Measurements from ENCODE around the gene MORN2.

MORN2 gene

GRCh38 chr2:38871432-38871831 is 4.3 kb upstream of the MORN2 start:
- H3K4me3 ChIP-seq (ENCODE audit: control insufficient read depth in 1 of 7, extremely low read depth in 1 of 7, insufficient read depth in 4 of 7, low read depth in 2 of 7, low read length in 6 of 7) = no peak overlapping the region
- DNase-seq = no peak
- no peaks in the 10 kb centered on the region for H3K27me3 ChIP-seq (replicated peaks in 2 of 5; ENCODE audit: control insufficient read depth in 4 of 5, insufficient read depth in 5 of 5, low read length in 4 of 5)
- H3K36me3 ChIP-seq (ENCODE audit: control insufficient read depth in 4 of 4, insufficient read depth in 4 of 4, low read length in 3 of 4) = peaks cover 0 to 22% (median 0%) of the 10 kb centered on the region in 4 experiments
- CTCF ChIA-PET = no interaction called here
- H3K4me1 ChIP-seq (ENCODE audit: control extremely low read depth in 1 of 4, control insufficient read depth in 4 of 4, insufficient read depth in 4 of 4, low read length in 3 of 4) = peaks cover 10 to 14% (median 12%) of the 10 kb centered on the region in 4 experiments
- POLR2A ChIA-PET = interaction anchor here (0.7 kb wide), 1 partner anchor 229 kb away, joined by 3 read pairs; no protein-coding TSS in a partner anchor
- no CpG with 5 or more reads among the region's 3 CpGs for WGBS (ENCODE audit: insufficient coverage)
- H3K9me3 ChIP-seq (ENCODE audit: control extremely low read depth in 1 of 5, control insufficient read depth in 4 of 5, insufficient read depth in 2 of 5, low read depth in 1 of 5, low read length in 4 of 5) = peaks cover 0 to 27% (median 2%) of the 10 kb centered on the region in 5 experiments
- no peak overlapping the region for H3K27ac ChIP-seq (ENCODE audit: insufficient read depth in 1 of 2, low read depth in 1 of 2, low read length in 2 of 2, poor library complexity in 1 of 2, severe bottlenecking in 2 of 2)

- peak in 1 of 3 donors; percentile 2 for DNase-seq
- POLR2A ChIA-PET = no interaction called here
- peaks cover 0 to 27% (median 2%) of the 10 kb centered on the region in 5 experiments for H3K9me3 ChIP-seq (ENCODE audit: control extremely low read depth in 1 of 5, control insufficient read depth in 4 of 5, insufficient read depth in 2 of 5, low read depth in 1 of 5, low read length in 4 of 5)
- CTCF ChIA-PET = no interaction called here
- H3K4me3 ChIP-seq (ENCODE audit: control insufficient read depth in 1 of 7, extremely low read depth in 1 of 7, insufficient read depth in 4 of 7, low read depth in 2 of 7, low read length in 6 of 7) = no peak overlapping the region
- WGBS (ENCODE audit: insufficient coverage) = 94% methylated on average over 2 of the region's 5 CpGs
- H3K36me3 ChIP-seq (ENCODE audit: control insufficient read depth in 4 of 4, insufficient read depth in 4 of 4, low read length in 3 of 4) = peaks cover 0 to 5% (median 0%) of the 10 kb centered on the region in 4 experiments
- H3K27me3 ChIP-seq (replicated peaks in 2 of 5; ENCODE audit: control insufficient read depth in 4 of 5, insufficient read depth in 5 of 5, low read length in 4 of 5) = no peaks in the 10 kb centered on the region
- peaks cover 11 to 17% (median 15%) of the 10 kb centered on the region in 4 experiments for H3K4me1 ChIP-seq (ENCODE audit: control extremely low read depth in 1 of 4, control insufficient read depth in 4 of 4, insufficient read depth in 4 of 4, low read length in 3 of 4)
- no peak overlapping the region for H3K27ac ChIP-seq (ENCODE audit: insufficient read depth in 1 of 2, low read depth in 1 of 2, low read length in 2 of 2, poor library complexity in 1 of 2, severe bottlenecking in 2 of 2)
Measured at GRCh38 chr2:38873763-38874162, 2.0 kb upstream of the MORN2 start.

GRCh38 chr2:38875227-38875575 is 575 bp upstream of the MORN2 start:
- peak overlapping the region; percentile 78 to 98 (median 89) for H3K4me3 ChIP-seq (ENCODE audit: control insufficient read depth in 1 of 7, extremely low read depth in 1 of 7, insufficient read depth in 4 of 7, low read depth in 2 of 7, low read length in 6 of 7)
- ChIA-PET POLR2A (no interaction called here), CTCF (no interaction called here)
- peak overlapping the region in 1 of 2 experiments; percentile 75 for H3K27ac ChIP-seq (ENCODE audit: insufficient read depth in 1 of 2, low read depth in 1 of 2, low read length in 2 of 2, poor library complexity in 1 of 2, severe bottlenecking in 2 of 2)
- WGBS (ENCODE audit: insufficient coverage) = 2% methylated on average over 7 of the region's 10 CpGs
- H3K27me3 ChIP-seq (replicated peaks in 2 of 5; ENCODE audit: control insufficient read depth in 4 of 5, insufficient read depth in 5 of 5, low read length in 4 of 5) = no peaks in the 10 kb centered on the region
- no peak for DNase-seq
- peaks cover 11 to 17% (median 15%) of the 10 kb centered on the region in 4 experiments for H3K4me1 ChIP-seq (ENCODE audit: control extremely low read depth in 1 of 4, control insufficient read depth in 4 of 4, insufficient read depth in 4 of 4, low read length in 3 of 4)
- H3K9me3 ChIP-seq (ENCODE audit: control extremely low read depth in 1 of 5, control insufficient read depth in 4 of 5, insufficient read depth in 2 of 5, low read depth in 1 of 5, low read length in 4 of 5) = peaks cover 0 to 16% (median 0%) of the 10 kb centered on the region in 5 experiments
- peaks cover 0 to 5% (median 0%) of the 10 kb centered on the region in 4 experiments for H3K36me3 ChIP-seq (ENCODE audit: control insufficient read depth in 4 of 4, insufficient read depth in 4 of 4, low read length in 3 of 4)

GRCh38 chr2:38876407-38876806 is 631 bp downstream of the MORN2 start:
- H3K9me3 ChIP-seq (ENCODE audit: control extremely low read depth in 1 of 5, control insufficient read depth in 4 of 5, insufficient read depth in 2 of 5, low read depth in 1 of 5, low read length in 4 of 5) = peaks cover 0 to 11% (median 0%) of the 10 kb centered on the region in 5 experiments
- ChIA-PET CTCF (interaction anchor here (0.8 kb wide), 1 partner anchor 48 kb away, joined by 3 read pairs; no protein-coding TSS in a partner anchor), POLR2A (no interaction called here)
- peaks cover 0 to 8% (median 0%) of the 10 kb centered on the region in 4 experiments for H3K36me3 ChIP-seq (ENCODE audit: control insufficient read depth in 4 of 4, insufficient read depth in 4 of 4, low read length in 3 of 4)
- H3K4me1 ChIP-seq (ENCODE audit: control extremely low read depth in 1 of 4, control insufficient read depth in 4 of 4, insufficient read depth in 4 of 4, low read length in 3 of 4) = peaks cover 11 to 17% (median 15%) of the 10 kb centered on the region in 4 experiments
- WGBS (ENCODE audit: insufficient coverage) = 57% methylated on average over 10 of the region's 10 CpGs
- H3K27ac ChIP-seq (ENCODE audit: insufficient read depth in 1 of 2, low read depth in 1 of 2, low read length in 2 of 2, poor library complexity in 1 of 2, severe bottlenecking in 2 of 2) = peak overlapping the region in 1 of 2 experiments; percentile 75
- no peak for DNase-seq
- H3K27me3 ChIP-seq (replicated peaks in 2 of 5; ENCODE audit: control insufficient read depth in 4 of 5, insufficient read depth in 5 of 5, low read length in 4 of 5) = no peaks in the 10 kb centered on the region
- peak overlapping the region; percentile 78 to 98 (median 89) for H3K4me3 ChIP-seq (ENCODE audit: control insufficient read depth in 1 of 7, extremely low read depth in 1 of 7, insufficient read depth in 4 of 7, low read depth in 2 of 7, low read length in 6 of 7)

- no peaks in the 10 kb centered on the region for H3K27me3 ChIP-seq (replicated peaks in 2 of 5; ENCODE audit: control insufficient read depth in 4 of 5, insufficient read depth in 5 of 5, low read length in 4 of 5)
- no peak overlapping the region for H3K27ac ChIP-seq (ENCODE audit: insufficient read depth in 1 of 2, low read depth in 1 of 2, low read length in 2 of 2, poor library complexity in 1 of 2, severe bottlenecking in 2 of 2)
- peaks cover 0 to 3% (median 0%) of the 10 kb centered on the region in 5 experiments for H3K9me3 ChIP-seq (ENCODE audit: control extremely low read depth in 1 of 5, control insufficient read depth in 4 of 5, insufficient read depth in 2 of 5, low read depth in 1 of 5, low read length in 4 of 5)
- DNase-seq = no peak
- H3K4me3 ChIP-seq (ENCODE audit: control insufficient read depth in 1 of 7, extremely low read depth in 1 of 7, insufficient read depth in 4 of 7, low read depth in 2 of 7, low read length in 6 of 7) = no peak overlapping the region
- no peaks in the 10 kb centered on the region for H3K4me1 ChIP-seq (ENCODE audit: control extremely low read depth in 1 of 4, control insufficient read depth in 4 of 4, insufficient read depth in 4 of 4, low read length in 3 of 4)
- ChIA-PET CTCF (no interaction called here), POLR2A (interaction anchor here (0.6 kb wide), 1 partner anchor 61 kb away, joined by 4 read pairs; no protein-coding TSS in a partner anchor)
- H3K36me3 ChIP-seq (ENCODE audit: control insufficient read depth in 4 of 4, insufficient read depth in 4 of 4, low read length in 3 of 4) = peaks cover 0 to 2% (median 0%) of the 10 kb centered on the region in 4 experiments
Measured at GRCh38 chr2:38886063-38886462, 10.3 kb downstream of the MORN2 start.

- DNase-seq = peak in 2 of 3 donors; percentile 23 to 43
- Histone ChIP-seq H3K4me3 (ENCODE audit: control insufficient read depth in 1 of 7, extremely low read depth in 1 of 7, insufficient read depth in 4 of 7, low read depth in 2 of 7, low read length in 6 of 7) (no peak overlapping the region), H3K36me3 (ENCODE audit: control insufficient read depth in 4 of 4, insufficient read depth in 4 of 4, low read length in 3 of 4) (peaks cover 0 to 1% (median 0%) of the 10 kb centered on the region in 4 experiments), H3K4me1 (ENCODE audit: control extremely low read depth in 1 of 4, control insufficient read depth in 4 of 4, insufficient read depth in 4 of 4, low read length in 3 of 4) (no peaks in the 10 kb centered on the region), H3K27ac (ENCODE audit: insufficient read depth in 1 of 2, low read depth in 1 of 2, low read length in 2 of 2, poor library complexity in 1 of 2, severe bottlenecking in 2 of 2) (no peak overlapping the region), H3K9me3 (ENCODE audit: control extremely low read depth in 1 of 5, control insufficient read depth in 4 of 5, insufficient read depth in 2 of 5, low read depth in 1 of 5, low read length in 4 of 5) (peaks cover 0 to 3% (median 0%) of the 10 kb centered on the region in 5 experiments), H3K27me3 (replicated peaks in 2 of 5; ENCODE audit: control insufficient read depth in 4 of 5, insufficient read depth in 5 of 5, low read length in 4 of 5) (no peaks in the 10 kb centered on the region)
- WGBS (ENCODE audit: insufficient coverage) = 46% methylated on average over 3 of the region's 4 CpGs
- ChIA-PET POLR2A (no interaction called here), CTCF (interaction anchor here (0.6 kb wide), 1 partner anchor 46 kb away, joined by 3 read pairs; no protein-coding TSS in a partner anchor)
Measured at GRCh38 chr2:38887347-38887746, 11.6 kb downstream of the MORN2 start.

- DNase-seq = no peak
- peaks cover 0 to 3% (median 0%) of the 10 kb centered on the region in 5 experiments for H3K9me3 ChIP-seq (ENCODE audit: control extremely low read depth in 1 of 5, control insufficient read depth in 4 of 5, insufficient read depth in 2 of 5, low read depth in 1 of 5, low read length in 4 of 5)
- no CpG with 5 or more reads among the region's 1 CpG for WGBS (ENCODE audit: insufficient coverage)
- H3K27me3 ChIP-seq (replicated peaks in 2 of 5; ENCODE audit: control insufficient read depth in 4 of 5, insufficient read depth in 5 of 5, low read length in 4 of 5) = no peaks in the 10 kb centered on the region
- CTCF ChIA-PET = interaction anchor here (0.6 kb wide), 1 partner anchor 46 kb away, joined by 3 read pairs; no protein-coding TSS in a partner anchor
- POLR2A ChIA-PET = no interaction called here
- H3K4me3 ChIP-seq (ENCODE audit: control insufficient read depth in 1 of 7, extremely low read depth in 1 of 7, insufficient read depth in 4 of 7, low read depth in 2 of 7, low read length in 6 of 7) = no peak overlapping the region
- H3K4me1 ChIP-seq (ENCODE audit: control extremely low read depth in 1 of 4, control insufficient read depth in 4 of 4, insufficient read depth in 4 of 4, low read length in 3 of 4) = no peaks in the 10 kb centered on the region
- no peaks in the 10 kb centered on the region for H3K36me3 ChIP-seq (ENCODE audit: control insufficient read depth in 4 of 4, insufficient read depth in 4 of 4, low read length in 3 of 4)
- no peak overlapping the region for H3K27ac ChIP-seq (ENCODE audit: insufficient read depth in 1 of 2, low read depth in 1 of 2, low read length in 2 of 2, poor library complexity in 1 of 2, severe bottlenecking in 2 of 2)
Measured at GRCh38 chr2:38887902-38888554, 12.3 kb downstream of the MORN2 start.
